Hepatic stellate cell (primary cell): Measurements from ENCODE around the gene DDIT4.
"Not testable (repeated sequence)": the region's sequence is repeated elsewhere in the genome, so short reads cannot be mapped to it uniquely, and the experiment has no call there.

Experiments
- DNase-seq: peaks from one replicate; pipeline ENCODE4 v3.0.0; 2011; ENCODE audit warnings: low spot score

DDIT4 gene

DNA sequence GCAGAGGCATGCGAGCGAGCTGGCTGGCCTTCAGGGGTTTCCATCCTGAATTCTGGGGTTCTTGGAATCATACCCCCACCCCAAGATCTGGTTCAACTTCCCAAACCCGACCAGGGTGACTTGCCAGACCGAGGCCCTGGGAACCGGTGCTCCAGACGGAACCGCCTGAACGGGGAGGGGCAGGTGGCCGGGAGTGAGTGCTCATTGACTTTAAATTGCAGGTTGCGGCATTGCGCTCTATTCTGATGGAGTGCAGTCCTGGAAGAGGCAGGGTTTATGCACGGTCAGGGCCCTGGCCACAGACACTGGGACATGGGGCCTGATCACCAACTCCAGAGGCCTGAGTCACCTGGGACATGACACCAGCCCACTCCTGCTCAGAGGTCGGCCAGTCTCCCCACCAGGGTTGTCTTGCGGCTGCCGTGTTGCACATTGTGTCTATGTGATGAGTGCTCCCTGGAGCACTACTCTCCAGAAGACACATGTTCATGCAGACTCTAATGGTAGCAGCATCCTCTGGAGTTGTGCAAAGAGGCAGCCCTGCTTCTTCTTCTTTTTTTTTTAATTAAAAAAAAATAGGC lies 5.8 kb upstream of the DDIT4 start:
- no peak for DNase-seq

DNA sequence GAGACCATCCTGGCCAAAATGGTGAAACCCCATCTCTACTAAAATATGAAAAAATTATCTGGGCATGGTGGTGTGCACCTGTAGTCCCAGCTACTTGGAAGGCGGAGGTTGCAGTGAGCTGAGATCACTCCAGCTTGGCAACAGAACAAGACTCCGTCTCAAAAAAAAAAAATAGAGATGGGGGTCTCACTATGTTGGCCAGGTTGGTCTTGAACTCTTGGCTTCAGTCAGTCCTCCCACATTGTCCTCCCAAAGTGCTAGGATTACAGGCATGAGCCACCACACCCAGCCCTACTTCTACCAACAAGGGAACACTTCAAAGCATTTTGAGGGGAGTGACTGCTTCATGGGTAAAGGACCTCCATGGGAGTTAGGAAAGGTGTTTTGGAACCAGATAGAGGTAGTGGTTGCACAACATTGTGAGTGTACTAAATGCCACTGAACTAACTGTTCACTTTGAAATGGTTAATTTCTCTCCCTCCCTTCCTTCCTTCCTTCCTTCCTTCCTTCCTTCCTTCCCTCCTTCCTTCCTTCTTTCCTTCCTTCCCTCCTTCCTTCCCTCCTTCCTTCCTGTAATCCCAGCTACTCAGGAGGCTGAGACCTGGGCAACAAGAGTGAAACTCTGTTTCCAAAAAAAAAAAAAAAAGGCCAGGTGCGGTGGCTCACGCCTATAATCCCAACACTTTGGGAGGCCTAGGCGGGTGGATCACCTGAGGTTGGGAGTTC lies 5.1 kb upstream of the DDIT4 start:
- DNase-seq = not testable (repeated sequence)

DNA sequence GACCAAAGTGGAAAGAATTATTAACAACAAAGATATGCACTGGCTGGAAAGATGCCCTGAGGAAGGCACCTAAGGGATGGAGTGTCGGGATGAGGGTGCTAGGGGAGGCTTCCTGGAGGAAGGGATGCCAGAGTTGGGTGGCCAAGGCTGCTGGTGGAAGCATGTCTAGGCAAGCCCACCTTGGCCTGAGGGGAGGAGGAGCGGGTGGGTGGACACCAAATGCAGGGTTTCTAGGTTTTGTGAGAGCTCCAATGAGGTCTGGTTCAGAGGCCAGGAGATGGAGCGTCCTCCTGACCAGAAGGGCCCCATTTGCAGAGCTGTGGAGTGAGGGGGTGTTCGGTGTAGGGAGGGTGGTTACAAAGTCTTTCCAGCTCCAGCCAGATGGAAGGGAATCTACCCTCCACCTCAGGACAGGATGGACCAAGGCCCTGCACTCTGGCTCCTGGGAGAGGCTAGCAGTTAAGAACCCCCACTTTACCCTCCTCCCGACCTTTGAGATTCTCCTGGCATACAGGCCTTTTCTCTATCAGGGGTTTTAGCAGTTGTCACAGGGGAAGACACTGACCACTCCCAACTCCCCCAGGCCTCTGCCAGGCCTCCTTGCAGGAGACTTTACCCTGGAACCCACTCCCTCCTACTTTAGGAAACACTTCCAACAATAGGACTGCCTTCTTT lies 3.0 kb upstream of the DDIT4 start:
- DNase-seq = no peak

DNA sequence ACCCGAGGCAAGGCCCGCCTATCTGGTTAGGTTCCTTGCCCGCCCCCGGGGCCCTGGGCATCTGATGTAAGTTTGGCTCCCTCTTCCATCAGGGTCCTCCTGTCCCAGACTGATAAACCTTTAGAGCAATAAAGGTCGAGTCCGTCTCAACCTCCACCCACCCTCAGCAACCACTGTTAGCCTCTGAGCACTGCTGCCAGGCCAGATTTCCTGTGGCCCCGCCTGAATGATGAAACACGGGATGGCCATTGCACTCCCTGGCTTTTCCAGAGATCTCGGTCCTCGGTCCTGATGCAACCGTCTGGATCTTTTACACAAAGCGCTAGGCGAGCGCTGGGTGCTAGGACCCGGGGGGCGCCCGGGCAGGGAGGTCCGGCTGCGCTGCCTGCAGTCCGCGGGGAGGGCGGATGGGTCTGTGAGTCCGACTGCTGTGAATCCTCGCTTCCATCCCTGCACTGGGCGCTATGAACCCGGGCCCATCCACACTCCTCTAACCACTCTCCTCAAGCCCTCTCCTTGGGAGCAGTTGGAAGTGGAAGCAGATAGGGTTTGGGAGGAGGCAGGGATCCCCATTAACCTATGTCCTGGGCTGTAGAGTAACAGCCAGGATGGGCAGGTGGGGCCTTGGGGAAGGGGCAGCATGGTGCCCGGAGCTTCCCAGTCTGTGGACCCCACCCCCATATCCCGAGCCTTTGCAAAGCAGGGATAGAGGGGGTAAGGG lies 875 bp upstream of the DDIT4 start:
- DNase-seq = peak; percentile 94

DNA sequence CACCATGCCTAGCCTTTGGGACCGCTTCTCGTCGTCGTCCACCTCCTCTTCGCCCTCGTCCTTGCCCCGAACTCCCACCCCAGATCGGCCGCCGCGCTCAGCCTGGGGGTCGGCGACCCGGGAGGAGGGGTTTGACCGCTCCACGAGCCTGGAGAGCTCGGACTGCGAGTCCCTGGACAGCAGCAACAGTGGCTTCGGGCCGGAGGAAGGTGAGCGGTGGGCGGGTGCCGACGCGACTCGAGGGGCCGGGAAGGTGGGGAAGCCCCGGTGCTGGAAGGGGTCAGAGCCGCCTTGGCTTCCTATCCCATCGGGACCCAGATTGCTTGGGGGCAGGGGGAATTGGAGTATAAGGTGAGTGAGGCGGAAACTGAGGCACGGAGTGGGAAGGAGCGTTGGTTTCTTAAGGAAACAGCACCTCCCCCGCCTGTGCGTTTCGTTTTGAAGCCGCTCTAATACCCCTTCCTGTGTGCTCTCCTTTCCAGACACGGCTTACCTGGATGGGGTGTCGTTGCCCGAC lies 547 bp downstream of the DDIT4 start:
- no peak for DNase-seq

DNA sequence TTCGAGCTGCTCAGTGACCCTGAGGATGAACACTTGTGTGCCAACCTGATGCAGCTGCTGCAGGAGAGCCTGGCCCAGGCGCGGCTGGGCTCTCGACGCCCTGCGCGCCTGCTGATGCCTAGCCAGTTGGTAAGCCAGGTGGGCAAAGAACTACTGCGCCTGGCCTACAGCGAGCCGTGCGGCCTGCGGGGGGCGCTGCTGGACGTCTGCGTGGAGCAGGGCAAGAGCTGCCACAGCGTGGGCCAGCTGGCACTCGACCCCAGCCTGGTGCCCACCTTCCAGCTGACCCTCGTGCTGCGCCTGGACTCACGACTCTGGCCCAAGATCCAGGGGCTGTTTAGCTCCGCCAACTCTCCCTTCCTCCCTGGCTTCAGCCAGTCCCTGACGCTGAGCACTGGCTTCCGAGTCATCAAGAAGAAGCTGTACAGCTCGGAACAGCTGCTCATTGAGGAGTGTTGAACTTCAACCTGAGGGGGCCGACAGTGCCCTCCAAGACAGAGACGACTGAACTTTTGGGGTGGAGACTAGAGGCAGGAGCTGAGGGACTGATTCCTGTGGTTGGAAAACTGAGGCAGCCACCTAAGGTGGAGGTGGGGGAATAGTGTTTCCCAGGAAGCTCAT lies 1.1 kb downstream of the DDIT4 start:
- no peak for DNase-seq

DNA sequence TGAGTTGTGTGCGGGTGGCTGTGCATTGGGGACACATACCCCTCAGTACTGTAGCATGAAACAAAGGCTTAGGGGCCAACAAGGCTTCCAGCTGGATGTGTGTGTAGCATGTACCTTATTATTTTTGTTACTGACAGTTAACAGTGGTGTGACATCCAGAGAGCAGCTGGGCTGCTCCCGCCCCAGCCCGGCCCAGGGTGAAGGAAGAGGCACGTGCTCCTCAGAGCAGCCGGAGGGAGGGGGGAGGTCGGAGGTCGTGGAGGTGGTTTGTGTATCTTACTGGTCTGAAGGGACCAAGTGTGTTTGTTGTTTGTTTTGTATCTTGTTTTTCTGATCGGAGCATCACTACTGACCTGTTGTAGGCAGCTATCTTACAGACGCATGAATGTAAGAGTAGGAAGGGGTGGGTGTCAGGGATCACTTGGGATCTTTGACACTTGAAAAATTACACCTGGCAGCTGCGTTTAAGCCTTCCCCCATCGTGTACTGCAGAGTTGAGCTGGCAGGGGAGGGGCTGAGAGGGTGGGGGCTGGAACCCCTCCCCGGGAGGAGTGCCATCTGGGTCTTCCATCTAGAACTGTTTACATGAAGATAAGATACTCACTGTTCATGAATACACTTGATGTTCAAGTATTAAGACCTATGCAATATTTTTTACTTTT lies 1.8 kb downstream of the DDIT4 start:
- DNase-seq = no peak

DNA sequence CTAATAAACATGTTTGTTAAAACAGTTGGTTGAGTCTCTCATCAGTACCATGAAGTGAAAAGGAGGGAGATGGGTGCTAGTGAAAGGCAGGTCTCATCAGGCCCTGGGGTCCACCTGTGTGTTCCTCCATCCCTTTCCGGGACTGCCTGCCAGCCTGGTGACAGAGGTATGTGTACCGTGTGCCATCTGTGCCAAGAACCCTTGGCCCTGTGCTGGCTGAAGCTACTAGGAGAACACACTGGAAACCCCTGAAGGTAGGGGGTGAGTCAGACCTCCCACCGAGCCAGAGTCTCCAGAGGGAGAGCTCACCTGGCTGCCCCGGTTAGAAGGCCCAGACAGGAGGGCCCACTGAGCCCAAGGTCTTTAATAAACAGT lies 2.3 kb downstream of the DDIT4 start:
- no peak for DNase-seq

DNA sequence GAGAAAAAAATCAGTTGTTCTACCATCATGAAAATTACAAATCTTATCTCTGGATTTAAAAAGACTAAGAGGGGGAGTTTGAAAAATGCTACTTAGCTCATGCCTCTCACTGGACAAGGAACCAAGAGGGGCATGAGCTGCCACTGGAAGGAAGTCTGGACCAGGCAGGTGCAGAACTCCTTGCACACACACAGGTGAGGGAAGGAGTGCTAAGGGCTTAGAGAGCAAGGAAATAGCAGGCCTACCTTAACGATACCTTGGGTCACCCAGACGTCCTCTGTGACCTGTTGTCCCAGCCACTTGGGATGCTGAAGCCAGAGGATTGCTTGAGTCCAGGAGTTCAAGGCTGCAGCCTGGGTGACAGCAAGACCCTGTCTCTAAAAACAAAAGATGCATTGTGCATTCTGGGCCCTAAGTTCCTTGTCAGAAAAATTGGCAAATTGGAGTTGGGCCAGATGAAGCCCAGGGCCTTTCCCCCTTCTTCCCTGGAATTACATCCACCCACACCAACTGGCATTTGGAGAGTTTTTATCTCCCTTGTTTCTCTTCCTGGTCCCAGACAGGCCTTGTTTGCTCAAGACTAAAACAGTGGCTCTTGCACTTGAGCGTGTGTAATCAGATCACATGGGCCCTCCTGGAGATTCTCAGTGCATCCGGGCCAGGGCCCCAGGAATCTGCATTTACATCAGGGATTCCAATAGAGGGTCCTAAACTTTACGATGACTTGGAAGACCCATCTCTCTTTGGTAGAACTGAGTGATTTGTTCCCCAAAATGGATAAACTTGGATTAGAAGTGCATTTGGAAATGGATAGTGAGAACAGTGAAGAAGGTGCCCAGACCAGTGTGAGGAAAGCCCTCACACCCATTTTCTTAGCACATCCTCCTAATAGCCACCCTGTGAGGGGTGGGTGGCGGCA lies 3.0 kb downstream of the DDIT4 start:
- no peak for DNase-seq

DNA sequence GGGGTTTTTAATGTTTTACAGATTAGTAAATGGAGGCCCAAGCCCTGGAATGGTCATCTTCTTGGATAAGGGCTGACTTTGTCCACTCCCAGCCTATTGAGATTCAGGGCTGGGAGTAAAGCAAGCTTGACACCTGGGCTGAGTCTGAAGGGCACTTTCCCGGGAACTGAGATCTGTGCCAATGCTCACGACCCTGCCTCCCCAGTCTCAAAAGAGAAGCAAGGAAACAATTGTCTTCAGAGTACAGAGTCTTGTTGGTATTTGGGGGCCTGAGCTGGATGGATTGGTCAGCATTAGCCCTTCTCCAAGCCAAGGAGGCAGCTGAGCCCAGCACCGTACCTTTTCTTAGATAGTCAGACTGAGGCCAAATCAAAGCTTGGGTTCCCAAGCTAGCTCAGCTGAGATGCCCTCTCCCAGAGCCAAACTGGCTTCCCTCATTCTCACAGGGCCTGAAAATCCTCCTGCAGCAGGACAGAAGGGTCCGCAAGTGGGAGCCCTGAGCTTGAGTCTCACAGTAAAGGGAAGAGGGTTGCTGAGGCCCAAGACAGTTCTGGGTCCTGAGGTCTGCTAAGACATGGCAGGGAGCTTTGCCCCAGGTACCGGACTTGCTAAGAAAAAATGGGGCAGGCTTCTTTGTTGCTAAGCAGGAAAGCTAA lies 3.7 kb downstream of the DDIT4 start:
- no peak for DNase-seq

DNA sequence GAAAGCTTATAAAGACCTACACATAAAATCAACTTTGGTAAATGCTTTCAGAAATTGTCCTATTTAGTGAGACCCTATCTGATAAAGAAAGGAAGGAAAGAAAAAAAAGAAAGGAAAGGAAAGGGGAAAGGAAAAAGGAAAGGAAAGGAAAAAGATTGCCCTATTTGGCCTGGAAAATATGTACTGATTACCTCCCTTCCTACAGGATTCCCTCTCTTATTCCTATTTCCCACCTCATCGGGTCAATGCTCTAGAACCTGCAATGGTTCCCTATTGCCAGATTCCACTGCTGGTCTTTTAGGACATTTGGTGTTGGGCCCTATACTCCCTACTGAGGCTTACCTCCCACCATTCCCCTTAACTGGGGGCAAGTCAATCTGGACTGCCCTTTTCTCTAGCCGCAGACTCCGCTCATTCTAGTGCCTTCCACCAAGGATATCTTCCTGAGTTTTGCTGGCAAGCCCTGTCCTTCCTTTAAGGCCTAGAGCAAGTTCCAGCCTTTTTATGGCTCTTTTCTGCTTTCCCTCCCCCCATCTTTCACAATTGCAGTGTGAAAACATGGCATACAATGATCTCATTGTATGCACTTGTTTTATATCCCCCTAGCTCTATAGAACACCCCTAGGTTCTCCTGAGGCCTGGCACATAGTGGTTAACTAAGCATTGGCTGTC lies 4.4 kb downstream of the DDIT4 start:
- no peak for DNase-seq

DNA sequence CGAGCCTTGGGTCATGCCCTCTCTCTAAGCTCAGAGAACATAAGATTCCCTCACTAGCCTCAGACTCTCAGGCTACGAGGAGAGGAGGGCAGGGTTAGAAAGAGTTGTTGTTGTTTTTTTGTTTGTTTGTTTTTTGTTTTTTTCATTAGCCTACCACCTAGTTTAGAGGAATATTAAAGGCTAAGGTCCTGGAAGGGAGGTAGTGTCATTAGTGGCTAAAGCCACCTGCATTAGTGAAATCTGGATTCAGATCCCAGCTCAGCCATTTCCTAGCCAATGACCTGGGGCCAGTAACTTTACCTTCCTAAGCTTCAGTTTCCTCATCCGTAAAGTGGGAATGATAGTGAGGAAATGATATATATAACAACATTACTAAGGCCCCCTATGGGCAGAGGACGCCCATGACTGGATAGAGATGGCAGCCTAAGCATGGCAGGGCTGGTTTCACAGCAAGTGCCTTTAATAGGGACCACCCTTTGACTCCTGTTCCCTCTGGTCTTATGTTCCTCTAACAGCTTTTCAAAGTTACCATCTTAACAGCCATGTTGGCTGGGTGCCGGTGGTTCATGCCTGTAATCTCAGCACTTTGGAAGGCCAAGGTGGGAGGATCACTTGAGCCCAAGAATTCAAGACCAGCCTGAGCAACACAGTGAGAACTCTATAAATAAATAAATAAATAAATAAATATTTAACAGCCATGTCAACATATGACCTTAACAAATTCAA lies 5.1 kb downstream of the DDIT4 start:
- no peak for DNase-seq

DNA sequence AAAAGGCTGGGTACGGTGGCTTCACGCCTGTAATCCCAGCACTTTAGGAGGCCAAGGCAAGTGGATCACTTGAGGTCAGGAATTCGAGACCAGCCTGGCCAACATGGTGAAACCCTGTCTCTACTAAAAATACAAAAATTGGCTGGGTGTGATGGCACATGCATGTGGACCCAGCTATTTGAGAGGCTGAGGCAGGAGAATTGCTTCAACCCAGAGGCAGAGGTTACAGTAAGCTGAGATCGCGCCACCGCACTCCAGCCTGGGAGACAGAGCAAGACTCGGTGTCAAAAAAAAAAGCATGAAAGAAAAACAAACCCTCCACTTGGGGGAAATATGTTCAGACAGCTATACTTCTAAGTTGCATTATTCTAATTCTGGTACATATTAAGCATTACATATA lies 5.9 kb downstream of the DDIT4 start:
- not testable (repeated sequence) for DNase-seq

DNA sequence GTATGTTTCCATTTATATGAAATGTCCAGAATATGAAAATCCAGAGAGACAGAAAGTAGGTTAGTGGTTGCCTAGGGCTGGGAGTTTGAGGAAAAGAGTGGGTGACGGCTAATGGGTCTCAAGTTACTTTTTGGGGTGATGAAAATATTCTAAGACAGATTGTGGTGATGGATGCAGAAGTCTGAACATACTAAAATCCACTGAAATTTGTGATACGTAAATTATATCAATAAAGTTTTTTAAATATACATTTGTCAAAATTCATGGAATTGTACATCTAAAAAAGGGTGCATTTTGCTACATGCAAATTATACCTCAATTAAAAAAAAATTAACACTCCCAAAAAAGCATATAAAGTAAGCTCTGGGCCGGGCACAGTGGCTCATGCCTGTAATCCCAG lies 9.4 kb downstream of the DDIT4 start:
- no peak for DNase-seq

DNA sequence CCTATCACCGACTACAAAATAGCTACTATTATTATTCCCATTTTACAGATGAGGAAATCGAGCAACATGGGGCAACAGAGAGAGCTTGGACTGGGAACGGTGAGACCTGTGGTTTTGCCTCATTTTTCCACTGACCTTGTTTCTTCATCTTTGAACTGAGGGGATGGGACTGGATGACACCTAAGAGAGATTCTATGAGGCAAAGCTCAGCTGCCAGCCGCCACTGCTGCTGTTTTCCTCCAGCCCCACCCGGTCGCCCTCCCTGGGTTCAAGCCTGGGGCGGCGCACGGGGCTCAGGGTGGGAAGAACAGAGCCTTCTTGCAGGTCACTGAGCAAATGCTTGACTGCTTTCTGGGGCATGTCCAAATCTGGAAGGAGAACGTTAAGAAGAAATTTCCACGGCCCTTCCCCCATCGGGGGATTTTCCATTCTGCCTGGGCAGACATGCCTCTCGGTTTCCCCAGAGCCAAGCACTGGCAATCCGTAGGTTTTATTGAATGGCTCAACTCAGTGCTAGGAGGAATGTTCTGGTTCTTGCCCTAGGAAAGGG lies 12.3 kb downstream of the DDIT4 start:
- no peak for DNase-seq

DNA sequence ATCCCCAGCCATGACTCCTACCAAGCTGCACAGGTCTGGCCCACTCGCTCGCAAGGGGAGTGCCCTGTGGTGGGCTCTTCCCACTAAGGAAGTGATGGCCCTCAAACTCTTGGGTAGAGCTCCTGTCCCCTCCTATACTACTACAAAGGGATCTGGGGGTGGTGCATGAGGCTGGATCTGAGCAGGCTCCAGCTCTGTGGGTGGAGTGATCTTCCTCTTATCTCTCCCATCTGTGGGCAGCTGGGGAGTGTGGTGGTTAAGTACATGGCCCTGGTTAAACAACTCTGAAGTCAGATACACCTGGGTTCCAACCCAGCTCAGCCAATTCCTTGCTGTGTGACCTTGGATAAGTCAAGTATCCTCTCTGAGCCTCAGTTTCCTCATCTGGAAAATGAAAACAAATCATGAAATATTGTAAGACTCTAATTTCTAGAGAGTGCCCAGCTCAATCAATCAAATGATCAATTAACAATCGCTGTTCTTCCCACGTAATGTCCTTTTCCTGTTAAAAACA lies 17.4 kb downstream of the DDIT4 start:
- DNase-seq = no peak

DNA sequence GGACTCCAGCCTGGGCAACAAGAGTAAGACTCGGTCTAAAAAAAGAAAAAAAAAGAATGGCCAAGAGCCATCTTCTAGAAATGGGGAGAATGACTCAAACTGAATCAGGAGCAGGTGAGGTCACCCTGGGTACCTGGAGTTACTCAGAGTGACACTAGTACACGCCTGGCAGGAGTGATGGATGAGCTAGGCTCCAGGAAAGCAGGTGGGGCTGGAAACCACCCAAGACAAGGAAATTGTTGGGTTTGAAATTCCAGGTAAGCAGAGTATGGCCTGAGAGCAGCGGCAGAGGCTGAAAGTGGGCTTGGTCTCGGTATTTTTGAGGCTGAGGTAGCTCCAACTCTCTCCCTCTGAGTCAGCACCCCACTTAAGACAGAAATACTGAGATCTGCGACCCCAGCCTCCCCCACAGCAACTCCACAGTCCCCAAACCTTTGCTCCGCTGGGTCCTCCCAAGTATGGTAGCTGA lies 18.5 kb downstream of the DDIT4 start:
- no peak for DNase-seq

DNA sequence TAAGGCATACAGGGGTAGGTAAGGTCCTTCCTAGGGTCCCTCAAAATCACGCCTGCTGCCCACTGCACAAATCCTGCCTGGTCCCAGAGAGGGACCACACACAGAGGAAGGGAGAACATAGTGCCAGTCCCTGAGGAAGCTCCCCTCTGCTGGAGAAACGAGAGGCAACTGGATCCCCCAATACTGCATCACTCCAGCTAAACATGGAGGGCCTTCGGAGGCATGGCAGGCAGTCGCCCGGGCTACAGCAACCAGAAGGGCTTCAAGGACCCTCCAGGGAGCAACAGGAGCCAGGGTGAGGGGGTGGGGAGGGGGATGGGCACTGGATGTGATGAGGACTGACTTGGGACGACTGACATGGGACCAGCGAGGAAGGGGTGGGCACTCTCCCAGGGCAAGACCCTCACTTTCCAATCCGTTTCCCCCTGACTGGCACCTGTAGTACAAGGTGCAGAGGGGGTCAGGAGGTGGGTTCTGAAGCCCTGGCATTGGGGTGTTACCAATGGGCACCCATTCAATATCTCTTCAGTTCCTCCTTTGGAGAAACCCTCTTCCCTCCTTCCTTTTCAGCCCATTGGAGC lies 21.7 kb downstream of the DDIT4 start:
- DNase-seq = no peak
